HL-60/S4 (cell line): ENCODE measurements around the gene ERP29.
"Not testable (repeated sequence)": the region's sequence is repeated elsewhere in the genome, so short reads cannot be mapped to it uniquely, and the experiment has no call there.

Source experiments
- in situ Hi-C: fragments of 300-500 bp; cut with MboI; formaldehyde crosslinking; loops from 2 replicates; pipeline ENCODE4 v1.14.3; 2022; ENCODE audit warnings: low sequenced_read_pairs

ERP29 gene

GRCh38 chr12:112012775-112013600 is at the start of gene ERP29, which contains the start of gene TMEM116:
Gene ERP29 (plus strand): TSS chr12:112013426. CDS start chr12:112013466, 40 bp downstream.
Gene TMEM116 (minus strand): TSS chr12:112013165. CDS start chr12:112005270, 7,895 bp downstream.
- in situ Hi-C loops, result no loop called here

- in situ Hi-C loops, result no loop called here
Measured at GRCh38 chr12:111964935-111965334, 48.3 kb upstream of the ERP29 start.

GRCh38 chr12:111971800-111972199 is 41.4 kb upstream of the ERP29 start:
- in situ Hi-C loops, result no loop called here

GRCh38 chr12:111975161-111975931 is 37.9 kb upstream of the ERP29 start:
- in situ Hi-C loops, result no loop called here

GRCh38 chr12:111976291-111976690 is 36.9 kb upstream of the ERP29 start:
- in situ Hi-C loops, result no loop called here

GRCh38 chr12:111976860-111977259 is 36.4 kb upstream of the ERP29 start:
- in situ Hi-C loops, result no loop called here

GRCh38 chr12:111978545-111978944 is 34.7 kb upstream of the ERP29 start:
- in situ Hi-C loops, result no loop called here

- in situ Hi-C loops, result no loop called here
Measured at GRCh38 chr12:111980598-111980997, 32.6 kb upstream of the ERP29 start.

GRCh38 chr12:111981987-111982386 is 31.2 kb upstream of the ERP29 start:
- in situ Hi-C loops, result no loop called here

GRCh38 chr12:111984820-111985219 is 28.4 kb upstream of the ERP29 start:
- in situ Hi-C loops, result no loop called here

- in situ Hi-C loops, result no loop called here
Measured at GRCh38 chr12:111991535-111991934, 21.7 kb upstream of the ERP29 start.

- in situ Hi-C loops, result no loop called here
Measured at GRCh38 chr12:111991946-111992345, 21.3 kb upstream of the ERP29 start.

GRCh38 chr12:111992464-111992863 is 20.8 kb upstream of the ERP29 start:
- in situ Hi-C loops, result no loop called here

GRCh38 chr12:111993292-111994150 is 19.7 kb upstream of the ERP29 start:
- in situ Hi-C loops, result no loop called here

- in situ Hi-C loops, result not testable (repeated sequence)
Measured at GRCh38 chr12:111994211-111995111, 18.8 kb upstream of the ERP29 start.

- in situ Hi-C loops, result no loop called here
Measured at GRCh38 chr12:111995782-111996480, 17.3 kb upstream of the ERP29 start.

- in situ Hi-C loops, result no loop called here
Measured at GRCh38 chr12:111997300-111997699, 15.9 kb upstream of the ERP29 start.

GRCh38 chr12:111998015-111998414 is 15.2 kb upstream of the ERP29 start:
- in situ Hi-C loops, result no loop called here

GRCh38 chr12:111999129-111999528 is 14.1 kb upstream of the ERP29 start:
- in situ Hi-C loops, result not testable (repeated sequence)
